ENCODE measurements around the gene ABCA4. TPM values are rescaled to one million over a fixed set of nuclear protein-coding genes. Genes with fewer than 3 reads are reported as not detected.

The ABCA4 gene
- total RNA-seq, 1 experiment from 2014 or later = 1.5 TPM

DNA sequence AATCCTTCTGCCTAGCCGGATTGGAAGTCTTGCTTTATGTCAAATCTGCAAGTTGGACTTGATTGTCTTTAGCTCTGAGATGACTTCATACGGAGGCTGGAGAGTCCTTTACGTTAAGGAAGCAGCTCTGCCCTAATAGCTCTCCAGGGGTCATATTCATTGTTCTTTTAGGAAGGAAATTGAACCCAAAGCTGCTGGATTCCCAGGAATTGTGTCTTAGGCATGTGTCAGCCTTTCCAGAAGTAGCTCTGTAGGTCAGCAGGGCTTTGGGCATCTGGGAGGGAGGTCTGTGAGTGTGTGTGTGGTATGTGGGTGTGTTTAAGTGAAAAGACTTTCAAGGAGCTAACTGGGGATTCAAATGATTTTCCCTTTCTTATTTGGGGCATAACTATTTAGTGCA is 82.4 kb downstream of the ABCA4 start:
- ChIA-PET CTCF (interaction anchor here (2.5 kb wide), 1 partner anchor 12 kb away, joined by 13 read pairs; no protein-coding TSS in a partner anchor), POLR2A (no interaction called here)
- Histone ChIP-seq H3K27ac (ENCODE audit: low read length) (peak overlapping the region; percentile 66; the same call in 1 of the 2 replicates), H3K9me3 (ENCODE audit: control insufficient read depth, insufficient read depth, low read depth, low read length) (no peaks in the 10 kb centered on the region), H3K4me3 (ENCODE audit: low read depth in 2 of 2, low read length in 2 of 2) (no peak overlapping the region), H3K36me3 (ENCODE audit: control insufficient read depth, insufficient read depth, low read length) (no peaks in the 10 kb centered on the region), H3K4me1 (ENCODE audit: control insufficient read depth, insufficient read depth, low read length) (peaks cover 6% of the 10 kb centered on the region), H3K27me3 (ENCODE audit: control insufficient read depth, insufficient read depth, low read length) (no peaks in the 10 kb centered on the region)
- BruUV-seq (replicated peaks) = no TSS peak
- intact Hi-C loops (cut with micrococcal nuclease; ENCODE audit: unreplicated experiment) (no loop called here), in situ Hi-C loops (cut with HindIII; ENCODE audit: low pct_unique_long_range_greater_than_20kb, low sequenced_read_pairs) (no loop called here)
- DNase-seq (ENCODE audit: low read depth, low spot score) (no peak), ATAC-seq (no peak)
- TF ChIP-seq TCF7L2 (IDR thresholded peaks at IDR 0.05; ENCODE audit: low read depth, low read length) = no peak
- TF ChIP-seq, protein P1, sequence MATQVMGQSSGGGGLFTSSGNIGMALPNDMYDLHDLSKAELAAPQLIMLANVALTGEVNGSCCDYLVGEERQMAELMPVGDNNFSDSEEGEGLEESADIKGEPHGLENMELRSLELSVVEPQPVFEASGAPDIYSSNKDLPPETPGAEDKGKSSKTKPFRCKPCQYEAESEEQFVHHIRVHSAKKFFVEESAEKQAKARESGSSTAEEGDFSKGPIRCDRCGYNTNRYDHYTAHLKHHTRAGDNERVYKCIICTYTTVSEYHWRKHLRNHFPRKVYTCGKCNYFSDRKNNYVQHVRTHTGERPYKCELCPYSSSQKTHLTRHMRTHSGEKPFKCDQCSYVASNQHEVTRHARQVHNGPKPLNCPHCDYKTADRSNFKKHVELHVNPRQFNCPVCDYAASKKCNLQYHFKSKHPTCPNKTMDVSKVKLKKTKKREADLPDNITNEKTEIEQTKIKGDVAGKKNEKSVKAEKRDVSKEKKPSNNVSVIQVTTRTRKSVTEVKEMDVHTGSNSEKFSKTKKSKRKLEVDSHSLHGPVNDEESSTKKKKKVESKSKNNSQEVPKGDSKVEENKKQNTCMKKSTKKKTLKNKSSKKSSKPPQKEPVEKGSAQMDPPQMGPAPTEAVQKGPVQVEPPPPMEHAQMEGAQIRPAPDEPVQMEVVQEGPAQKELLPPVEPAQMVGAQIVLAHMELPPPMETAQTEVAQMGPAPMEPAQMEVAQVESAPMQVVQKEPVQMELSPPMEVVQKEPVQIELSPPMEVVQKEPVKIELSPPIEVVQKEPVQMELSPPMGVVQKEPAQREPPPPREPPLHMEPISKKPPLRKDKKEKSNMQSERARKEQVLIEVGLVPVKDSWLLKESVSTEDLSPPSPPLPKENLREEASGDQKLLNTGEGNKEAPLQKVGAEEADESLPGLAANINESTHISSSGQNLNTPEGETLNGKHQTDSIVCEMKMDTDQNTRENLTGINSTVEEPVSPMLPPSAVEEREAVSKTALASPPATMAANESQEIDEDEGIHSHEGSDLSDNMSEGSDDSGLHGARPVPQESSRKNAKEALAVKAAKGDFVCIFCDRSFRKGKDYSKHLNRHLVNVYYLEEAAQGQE (IDR thresholded peaks at IDR 0.05; ENCODE audit: insufficient read depth in 1 of 2, low read depth in 2 of 2, low read length in 1 of 2) = no peak
- TF ChIP-seq, protein P2, sequence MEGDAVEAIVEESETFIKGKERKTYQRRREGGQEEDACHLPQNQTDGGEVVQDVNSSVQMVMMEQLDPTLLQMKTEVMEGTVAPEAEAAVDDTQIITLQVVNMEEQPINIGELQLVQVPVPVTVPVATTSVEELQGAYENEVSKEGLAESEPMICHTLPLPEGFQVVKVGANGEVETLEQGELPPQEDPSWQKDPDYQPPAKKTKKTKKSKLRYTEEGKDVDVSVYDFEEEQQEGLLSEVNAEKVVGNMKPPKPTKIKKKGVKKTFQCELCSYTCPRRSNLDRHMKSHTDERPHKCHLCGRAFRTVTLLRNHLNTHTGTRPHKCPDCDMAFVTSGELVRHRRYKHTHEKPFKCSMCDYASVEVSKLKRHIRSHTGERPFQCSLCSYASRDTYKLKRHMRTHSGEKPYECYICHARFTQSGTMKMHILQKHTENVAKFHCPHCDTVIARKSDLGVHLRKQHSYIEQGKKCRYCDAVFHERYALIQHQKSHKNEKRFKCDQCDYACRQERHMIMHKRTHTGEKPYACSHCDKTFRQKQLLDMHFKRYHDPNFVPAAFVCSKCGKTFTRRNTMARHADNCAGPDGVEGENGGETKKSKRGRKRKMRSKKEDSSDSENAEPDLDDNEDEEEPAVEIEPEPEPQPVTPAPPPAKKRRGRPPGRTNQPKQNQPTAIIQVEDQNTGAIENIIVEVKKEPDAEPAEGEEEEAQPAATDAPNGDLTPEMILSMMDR (IDR thresholded peaks at IDR 0.05) = no peak
- TF ChIP-seq SIN3A (IDR thresholded peaks at IDR 0.05; ENCODE audit: borderline replicate concordance, insufficient read depth, low read depth, low read length) = no peak
- no peak for TF ChIP-seq POLR2AphosphoS5 (IDR thresholded peaks at IDR 0.05; ENCODE audit: low read depth, low read length)

DNA sequence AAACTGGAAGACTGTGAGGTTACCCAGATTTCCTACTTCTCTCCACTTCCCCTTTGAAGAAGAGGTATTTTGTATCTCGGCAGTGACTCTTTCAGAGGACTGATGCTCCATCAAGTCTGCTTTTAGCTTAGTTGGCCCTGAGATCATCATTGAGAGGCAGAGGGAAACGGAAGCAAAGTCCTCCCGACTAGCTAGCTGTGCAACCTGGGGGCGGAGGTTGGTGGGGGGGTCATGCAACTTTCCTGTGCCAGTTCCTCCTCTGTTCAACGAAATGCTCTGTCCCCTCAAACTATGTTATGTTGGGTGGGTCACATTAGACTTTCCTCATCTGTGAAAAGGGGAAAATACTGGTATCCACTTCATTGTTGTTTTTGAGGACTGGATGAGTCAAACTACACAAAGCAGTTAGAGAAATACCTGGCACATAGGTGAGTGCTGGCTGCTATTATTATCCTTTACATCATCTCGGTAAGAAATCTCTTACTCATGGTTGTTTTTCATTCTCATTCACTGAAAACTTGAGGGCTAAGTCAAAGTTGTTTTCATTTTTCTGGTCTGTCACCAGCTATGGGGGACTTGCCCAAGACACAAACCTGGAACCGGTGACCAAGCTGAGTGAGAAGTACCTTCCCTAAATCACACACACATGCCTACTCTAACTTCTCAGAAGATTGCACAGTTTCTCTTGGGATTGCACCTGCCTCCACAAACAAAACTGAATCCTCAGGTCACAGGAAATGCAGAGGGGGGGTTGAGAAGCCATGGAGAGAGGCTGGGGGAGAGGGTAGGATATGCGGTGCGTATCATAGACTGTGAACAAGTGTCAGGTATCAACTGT is 83.3 kb downstream of the ABCA4 start:
- TF ChIP-seq, protein P2 (IDR thresholded peaks at IDR 0.05) = no peak
- H3K27ac ChIP-seq (ENCODE audit: low read length) = peak overlapping the region; percentile 66; the same call in 1 of the 2 replicates
- in situ Hi-C loops (cut with HindIII; ENCODE audit: low pct_unique_long_range_greater_than_20kb, low sequenced_read_pairs) (no loop called here), intact Hi-C loops (cut with micrococcal nuclease; ENCODE audit: unreplicated experiment) (no loop called here)
- no peaks in the 10 kb centered on the region for H3K36me3 ChIP-seq (ENCODE audit: control insufficient read depth, insufficient read depth, low read length)
- CTCF ChIA-PET = interaction anchor here (0.7 to 2.5 kb wide), 2 partner anchors 12 to 288 kb away, joined by 3 to 13 read pairs; no protein-coding TSS in a partner anchor
- H3K9me3 ChIP-seq (ENCODE audit: control insufficient read depth, insufficient read depth, low read depth, low read length) = no peaks in the 10 kb centered on the region
- POLR2A ChIA-PET = no interaction called here
- no TSS peak for BruUV-seq (replicated peaks)
- ATAC-seq = no peak
- no peak for DNase-seq (ENCODE audit: low read depth, low spot score)
- H3K4me3 ChIP-seq (ENCODE audit: low read depth in 2 of 2, low read length in 2 of 2) = no peak overlapping the region
- peaks cover 6% of the 10 kb centered on the region for H3K4me1 ChIP-seq (ENCODE audit: control insufficient read depth, insufficient read depth, low read length)
- no peaks in the 10 kb centered on the region for H3K27me3 ChIP-seq (ENCODE audit: control insufficient read depth, insufficient read depth, low read length)

Data from Panc1 (cell line).